HEK293 (cell line): ENCODE results near the gene MPG.

ENCODE experiments used
- GLIS2 ChIP-seq: fragments of 450-650 bp; formaldehyde crosslinking; IDR thresholded peaks from 2 replicates; pipeline ENCODE4 v1.5.1; 2016; ENCODE audit warnings: missing biosample characterization, missing genetic modification characterization
- HOXA7 ChIP-seq: sonication (generic); formaldehyde crosslinking; IDR thresholded peaks from 2 replicates; pipeline ENCODE4 v1.8.1; 2022; ENCODE audit warnings: missing genetic modification reagents, borderline replicate concordance
- KLF7 ChIP-seq: fragments of 450-650 bp; formaldehyde crosslinking; IDR thresholded peaks from 2 replicates; pipeline ENCODE4 v1.5.1; 2016; ENCODE audit warnings: missing biosample characterization, missing genetic modification characterization, borderline replicate concordance
- KLF9 ChIP-seq: fragments of 450-650 bp; formaldehyde crosslinking; IDR thresholded peaks from 2 replicates; pipeline ENCODE4 v1.5.1; 2016; ENCODE audit warnings: missing biosample characterization, missing genetic modification characterization, low read depth
- OVOL3 ChIP-seq: fragments of 450-650 bp; formaldehyde crosslinking; IDR thresholded peaks from 2 replicates; pipeline ENCODE4 v1.5.1; 2016; ENCODE audit warnings: missing biosample characterization, missing genetic modification characterization
- SALL2 ChIP-seq: fragments of 450-650 bp; formaldehyde crosslinking; IDR thresholded peaks from 2 replicates; pipeline ENCODE4 v1.5.0; 2017; ENCODE audit warnings: missing biosample characterization, mild to moderate bottlenecking, missing genetic modification characterization, borderline replicate concordance
- SCRT2 ChIP-seq: fragments of 450-650 bp; formaldehyde crosslinking; IDR thresholded peaks from 2 replicates; pipeline ENCODE4 v1.5.1; 2016; ENCODE audit warnings: missing biosample characterization, missing genetic modification characterization
- SP3 ChIP-seq: fragments of 450-650 bp; formaldehyde crosslinking; IDR thresholded peaks from 2 replicates; pipeline ENCODE4 v1.5.1; 2016; ENCODE audit warnings: missing biosample characterization, missing genetic modification characterization
- TCF7L2 ChIP-seq: IDR thresholded peaks from 2 replicates; pipeline ENCODE4 v1.6.1; 2011; ENCODE audit warnings: low read depth, mild to moderate bottlenecking, inconsistent platforms, low read length, moderate library complexity, borderline replicate concordance
- TRIM28 ChIP-seq: IDR thresholded peaks from 2 replicates; pipeline ENCODE4 v1.6.1; 2011; ENCODE audit warnings: low read length, control low read depth, borderline replicate concordance
- ZFP3 ChIP-seq: fragments of 450-650 bp; formaldehyde crosslinking; IDR thresholded peaks from 2 replicates; pipeline ENCODE4 v1.5.1; 2016; ENCODE audit warnings: low read depth, missing biosample characterization, missing genetic modification characterization
- ZFP37 ChIP-seq: fragments of 450-650 bp; formaldehyde crosslinking; IDR thresholded peaks from 2 replicates; pipeline ENCODE4 v1.5.1; 2016; ENCODE audit warnings: missing biosample characterization, missing genetic modification characterization
- ZNF133 ChIP-seq: fragments of 450-650 bp; formaldehyde crosslinking; IDR thresholded peaks from 2 replicates; pipeline ENCODE4 v1.5.1; 2016; ENCODE audit warnings: missing biosample characterization, missing genetic modification characterization
- ZNF16 ChIP-seq: fragments of 450-650 bp; formaldehyde crosslinking; IDR thresholded peaks from 2 replicates; pipeline ENCODE4 v1.5.1; 2016; ENCODE audit warnings: low read depth, missing biosample characterization, missing genetic modification characterization
- ZNF214 ChIP-seq: fragments of 450-650 bp; formaldehyde crosslinking; IDR thresholded peaks from 2 replicates; pipeline ENCODE4 v1.5.1; 2017; ENCODE audit warnings: missing biosample characterization, mild to moderate bottlenecking, missing genetic modification characterization, borderline replicate concordance
- ZNF292 ChIP-seq: fragments of 450-650 bp; formaldehyde crosslinking; IDR thresholded peaks from 2 replicates; pipeline ENCODE4 v1.5.1; 2016; ENCODE audit warnings: low read depth, missing biosample characterization, missing genetic modification characterization, borderline replicate concordance
- ZNF311 ChIP-seq: fragments of 450-650 bp; formaldehyde crosslinking; IDR thresholded peaks from 2 replicates; pipeline ENCODE4 v1.5.1; 2017; ENCODE audit warnings: missing biosample characterization, missing genetic modification characterization, borderline replicate concordance
- ZNF350 ChIP-seq: fragments of 450-650 bp; formaldehyde crosslinking; IDR thresholded peaks from 2 replicates; pipeline ENCODE4 v1.5.0; 2017; ENCODE audit warnings: missing biosample characterization, mild to moderate bottlenecking, missing genetic modification characterization
- ZNF426 ChIP-seq: fragments of 450-650 bp; formaldehyde crosslinking; IDR thresholded peaks from 2 replicates; pipeline ENCODE4 v1.5.1; 2017; ENCODE audit warnings: missing biosample characterization, missing genetic modification characterization, mild to moderate bottlenecking, inconsistent platforms, moderate library complexity
- ZNF521 ChIP-seq: fragments of 450-650 bp; formaldehyde crosslinking; IDR thresholded peaks from 2 replicates; pipeline ENCODE4 v1.5.1; 2017; ENCODE audit warnings: missing biosample characterization, mild to moderate bottlenecking, missing genetic modification characterization
- ZNF561 ChIP-seq: fragments of 450-650 bp; IDR thresholded peaks from 2 replicates; pipeline ENCODE4 v1.5.1; 2018; ENCODE audit warnings: missing biosample characterization, missing genetic modification characterization, borderline replicate concordance
- ZNF654 ChIP-seq: fragments of 450-650 bp; formaldehyde crosslinking; IDR thresholded peaks from 2 replicates; pipeline ENCODE4 v1.5.1; 2016; ENCODE audit warnings: low read depth, missing biosample characterization, missing genetic modification characterization
- ZNF670 ChIP-seq: fragments of 450-650 bp; formaldehyde crosslinking; IDR thresholded peaks from 2 replicates; pipeline ENCODE4 v1.5.1; 2016; ENCODE audit warnings: missing biosample characterization, missing genetic modification characterization, low read depth
- ZNF76 ChIP-seq: fragments of 450-650 bp; formaldehyde crosslinking; IDR thresholded peaks from 2 replicates; pipeline ENCODE4; 2016; ENCODE audit warnings: low read depth, missing biosample characterization, missing genetic modification characterization, borderline replicate concordance
- ZNF777 ChIP-seq: fragments of 450-650 bp; formaldehyde crosslinking; IDR thresholded peaks from 2 replicates; pipeline ENCODE4 v1.5.1; 2017; ENCODE audit warnings: missing biosample characterization, missing genetic modification characterization, borderline replicate concordance
- ZNF830 ChIP-seq: fragments of 450-650 bp; IDR thresholded peaks from 2 replicates; pipeline ENCODE4 v1.5.0; 2018; ENCODE audit warnings: missing biosample characterization, missing genetic modification characterization, low read depth, mild to moderate bottlenecking, moderate library complexity
- ZSCAN30 ChIP-seq: fragments of 450-650 bp; IDR thresholded peaks from 2 replicates; pipeline ENCODE4 v1.5.1; 2018; ENCODE audit warnings: missing biosample characterization, mild to moderate bottlenecking, missing genetic modification characterization, moderate library complexity
- TF ChIP-seq, protein P1 (sequence below): fragments of 450-650 bp; formaldehyde crosslinking; optimal IDR thresholded peaks from 2 replicates; pipeline ENCODE3; 2016; ENCODE audit warnings: missing biosample characterization, mild to moderate bottlenecking, missing genetic modification characterization
- TF ChIP-seq, protein P2 (sequence below): sonication (generic); formaldehyde crosslinking; IDR thresholded peaks from 2 replicates; pipeline ENCODE4 v1.8.1; 2022; ENCODE audit warnings: mild to moderate bottlenecking, moderate library complexity, missing genetic modification reagents
- TF ChIP-seq, protein P3 (sequence below): fragments of 450-650 bp; formaldehyde crosslinking; IDR thresholded peaks from 2 replicates; pipeline ENCODE4 v1.5.1; 2016; ENCODE audit warnings: missing biosample characterization, missing genetic modification characterization
- TF ChIP-seq, protein P4 (sequence below): fragments of 450-650 bp; IDR thresholded peaks from 2 replicates; pipeline ENCODE4 v1.5.1; 2018; ENCODE audit warnings: missing biosample characterization, mild to moderate bottlenecking, missing genetic modification characterization
- TF ChIP-seq, protein P5 (sequence below): fragments of 450-650 bp; formaldehyde crosslinking; IDR thresholded peaks from 2 replicates; pipeline ENCODE4 v1.5.1; 2016; ENCODE audit warnings: missing biosample characterization, missing genetic modification characterization, borderline replicate concordance

MPG gene

DNA sequence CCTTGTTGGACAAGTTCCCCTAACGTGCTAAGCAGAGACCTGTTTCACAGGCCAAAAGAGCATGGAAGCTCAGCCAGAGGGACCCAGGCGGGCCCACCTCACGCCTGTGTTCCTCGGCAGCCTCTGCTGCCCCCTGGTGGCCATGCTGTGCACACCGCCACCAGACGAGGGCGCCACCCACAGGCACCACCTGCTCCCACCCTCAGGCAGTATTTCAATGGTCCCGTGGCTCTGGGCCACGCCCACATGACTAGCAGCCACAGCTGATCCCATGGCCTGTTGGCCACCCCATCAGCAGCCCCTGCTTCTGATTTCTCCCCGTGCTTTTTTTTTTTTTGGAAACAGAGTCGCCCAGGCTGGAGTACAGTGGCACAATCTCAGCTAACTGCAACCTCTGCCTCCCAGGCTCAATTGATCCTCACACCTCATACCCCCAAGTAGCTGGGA, 18.9 kb downstream of the MPG start (continued):
- TF ChIP-seq, protein P1, sequence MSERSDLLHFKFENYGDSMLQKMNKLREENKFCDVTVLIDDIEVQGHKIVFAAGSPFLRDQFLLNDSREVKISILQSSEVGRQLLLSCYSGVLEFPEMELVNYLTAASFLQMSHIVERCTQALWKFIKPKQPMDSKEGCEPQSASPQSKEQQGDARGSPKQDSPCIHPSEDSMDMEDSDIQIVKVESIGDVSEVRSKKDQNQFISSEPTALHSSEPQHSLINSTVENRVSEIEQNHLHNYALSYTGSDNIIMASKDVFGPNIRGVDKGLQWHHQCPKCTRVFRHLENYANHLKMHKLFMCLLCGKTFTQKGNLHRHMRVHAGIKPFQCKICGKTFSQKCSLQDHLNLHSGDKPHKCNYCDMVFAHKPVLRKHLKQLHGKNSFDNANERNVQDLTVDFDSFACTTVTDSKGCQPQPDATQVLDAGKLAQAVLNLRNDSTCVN (tag by site-specific recombination): peak; percentile 11
- TF ChIP-seq ZNF292 (tag by site-specific recombination) (no peak), TRIM28 (no peak), ZNF133 (no peak), ZFP3 (tag by site-specific recombination) (no peak), KLF9 (tag by site-specific recombination) (peak; percentile 98), ZNF777 (tag by site-specific recombination) (no peak), SCRT2 (peak; percentile 80), ZNF214 (tag by site-specific recombination) (no peak), ZNF561 (tag by site-specific recombination) (peak; percentile 90; the same call in 1 of the 2 replicates), ZNF350 (tag by site-specific recombination) (no peak), ZNF654 (tag by site-specific recombination) (peak; percentile 71), ZSCAN30 (peak; percentile 89), GLIS2 (tag by site-specific recombination) (peak; percentile 70), SALL2 (no peak), ZFP37 (tag by site-specific recombination) (peak; percentile 66; the same call in 1 of the 2 replicates), ZNF426 (no peak), KLF7 (tag by site-specific recombination) (peak; percentile 71; the same call in 1 of the 2 replicates), ZNF76 (tag by site-specific recombination) (peak; percentile 16; the same call in 1 of the 2 replicates), SP3 (peak; percentile 56), ZNF830 (tag by site-specific recombination) (no peak), TCF7L2 (no peak), ZNF16 (tag by site-specific recombination) (no peak), HOXA7 (no peak), ZNF670 (tag by site-specific recombination) (no peak), OVOL3 (tag by site-specific recombination) (no peak), ZNF521 (tag by site-specific recombination) (no peak), ZNF311 (tag by site-specific recombination) (no peak)
- TF ChIP-seq, protein P2, sequence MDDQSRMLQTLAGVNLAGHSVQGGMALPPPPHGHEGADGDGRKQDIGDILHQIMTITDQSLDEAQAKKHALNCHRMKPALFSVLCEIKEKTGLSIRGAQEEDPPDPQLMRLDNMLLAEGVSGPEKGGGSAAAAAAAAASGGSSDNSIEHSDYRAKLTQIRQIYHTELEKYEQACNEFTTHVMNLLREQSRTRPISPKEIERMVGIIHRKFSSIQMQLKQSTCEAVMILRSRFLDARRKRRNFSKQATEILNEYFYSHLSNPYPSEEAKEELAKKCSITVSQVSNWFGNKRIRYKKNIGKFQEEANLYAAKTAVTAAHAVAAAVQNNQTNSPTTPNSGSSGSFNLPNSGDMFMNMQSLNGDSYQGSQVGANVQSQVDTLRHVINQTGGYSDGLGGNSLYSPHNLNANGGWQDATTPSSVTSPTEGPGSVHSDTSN (CRISPR knock-in tag): no peak
- TF ChIP-seq, protein P3, sequence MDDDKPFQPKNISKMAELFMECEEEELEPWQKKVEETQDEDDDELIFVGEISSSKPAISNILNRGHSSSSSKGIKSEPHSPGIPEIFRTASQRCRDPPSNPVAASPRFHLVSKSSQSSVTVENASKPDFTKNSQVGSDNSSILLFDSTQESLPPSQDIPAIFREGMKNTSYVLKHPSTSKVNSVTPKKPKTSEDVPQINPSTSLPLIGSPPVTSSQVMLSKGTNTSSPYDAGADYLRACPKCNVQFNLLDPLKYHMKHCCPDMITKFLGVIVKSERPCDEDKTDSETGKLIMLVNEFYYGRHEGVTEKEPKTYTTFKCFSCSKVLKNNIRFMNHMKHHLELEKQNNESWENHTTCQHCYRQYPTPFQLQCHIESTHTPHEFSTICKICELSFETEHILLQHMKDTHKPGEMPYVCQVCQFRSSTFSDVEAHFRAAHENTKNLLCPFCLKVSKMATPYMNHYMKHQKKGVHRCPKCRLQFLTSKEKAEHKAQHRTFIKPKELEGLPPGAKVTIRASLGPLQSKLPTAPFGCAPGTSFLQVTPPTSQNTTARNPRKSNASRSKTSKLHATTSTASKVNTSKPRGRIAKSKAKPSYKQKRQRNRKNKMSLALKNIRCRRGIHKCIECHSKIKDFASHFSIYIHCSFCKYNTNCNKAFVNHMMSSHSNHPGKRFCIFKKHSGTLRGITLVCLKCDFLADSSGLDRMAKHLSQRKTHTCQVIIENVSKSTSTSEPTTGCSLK: no peak
- TF ChIP-seq, protein P4, sequence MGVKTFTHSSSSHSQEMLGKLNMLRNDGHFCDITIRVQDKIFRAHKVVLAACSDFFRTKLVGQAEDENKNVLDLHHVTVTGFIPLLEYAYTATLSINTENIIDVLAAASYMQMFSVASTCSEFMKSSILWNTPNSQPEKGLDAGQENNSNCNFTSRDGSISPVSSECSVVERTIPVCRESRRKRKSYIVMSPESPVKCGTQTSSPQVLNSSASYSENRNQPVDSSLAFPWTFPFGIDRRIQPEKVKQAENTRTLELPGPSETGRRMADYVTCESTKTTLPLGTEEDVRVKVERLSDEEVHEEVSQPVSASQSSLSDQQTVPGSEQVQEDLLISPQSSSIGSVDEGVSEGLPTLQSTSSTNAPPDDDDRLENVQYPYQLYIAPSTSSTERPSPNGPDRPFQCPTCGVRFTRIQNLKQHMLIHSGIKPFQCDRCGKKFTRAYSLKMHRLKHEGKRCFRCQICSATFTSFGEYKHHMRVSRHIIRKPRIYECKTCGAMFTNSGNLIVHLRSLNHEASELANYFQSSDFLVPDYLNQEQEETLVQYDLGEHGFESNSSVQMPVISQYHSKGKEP: peak; percentile 33; the same call in 1 of the 2 replicates
- TF ChIP-seq, protein P5, sequence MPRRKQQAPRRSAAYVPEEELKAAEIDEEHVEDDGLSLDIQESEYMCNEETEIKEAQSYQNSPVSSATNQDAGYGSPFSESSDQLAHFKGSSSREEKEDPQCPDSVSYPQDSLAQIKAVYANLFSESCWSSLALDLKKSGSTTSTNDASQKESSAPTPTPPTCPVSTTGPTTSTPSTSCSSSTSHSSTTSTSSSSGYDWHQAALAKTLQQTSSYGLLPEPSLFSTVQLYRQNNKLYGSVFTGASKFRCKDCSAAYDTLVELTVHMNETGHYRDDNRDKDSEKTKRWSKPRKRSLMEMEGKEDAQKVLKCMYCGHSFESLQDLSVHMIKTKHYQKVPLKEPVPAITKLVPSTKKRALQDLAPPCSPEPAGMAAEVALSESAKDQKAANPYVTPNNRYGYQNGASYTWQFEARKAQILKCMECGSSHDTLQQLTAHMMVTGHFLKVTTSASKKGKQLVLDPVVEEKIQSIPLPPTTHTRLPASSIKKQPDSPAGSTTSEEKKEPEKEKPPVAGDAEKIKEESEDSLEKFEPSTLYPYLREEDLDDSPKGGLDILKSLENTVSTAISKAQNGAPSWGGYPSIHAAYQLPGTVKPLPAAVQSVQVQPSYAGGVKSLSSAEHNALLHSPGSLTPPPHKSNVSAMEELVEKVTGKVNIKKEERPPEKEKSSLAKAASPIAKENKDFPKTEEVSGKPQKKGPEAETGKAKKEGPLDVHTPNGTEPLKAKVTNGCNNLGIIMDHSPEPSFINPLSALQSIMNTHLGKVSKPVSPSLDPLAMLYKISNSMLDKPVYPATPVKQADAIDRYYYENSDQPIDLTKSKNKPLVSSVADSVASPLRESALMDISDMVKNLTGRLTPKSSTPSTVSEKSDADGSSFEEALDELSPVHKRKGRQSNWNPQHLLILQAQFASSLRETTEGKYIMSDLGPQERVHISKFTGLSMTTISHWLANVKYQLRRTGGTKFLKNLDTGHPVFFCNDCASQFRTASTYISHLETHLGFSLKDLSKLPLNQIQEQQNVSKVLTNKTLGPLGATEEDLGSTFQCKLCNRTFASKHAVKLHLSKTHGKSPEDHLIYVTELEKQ (tag by site-specific recombination): no peak
